Activated CD4-positive, alpha-beta T cell treated with anti-CD3 and anti-CD28 coated beads for 36 hours (primary cell): ENCODE measurements around the gene DEFB124. TPM values are rescaled to one million over a fixed set of nuclear protein-coding genes. Genes with fewer than 3 reads are reported as not detected.

Source experiments
- ATAC-seq: fragments of 200-7000 bp; cut with Tn5 transposase; one replicate; pipeline ENCODE4 v1.10.0; 2021; ENCODE audit warnings: mild to moderate bottlenecking, moderate library complexity
- CTCF ChIA-PET: fragments of 350-600 bp; sonication (Branson Sonifier 250); formaldehyde crosslinking; loops from one replicate; lab custom pipeline; 2021; ENCODE audit warnings: antibody characterized with exemption; lab: Charles Lee
- POLR2A ChIA-PET: fragments of 350-600 bp; sonication (Branson Sonifier 250); formaldehyde crosslinking; loops from one replicate; lab custom pipeline; 2021; ENCODE audit warnings: antibody characterized with exemption, inconsistent platforms; lab: Charles Lee
- DNase-seq: peaks from one replicate; pipeline ENCODE4 v3.0.0-alpha.2; 2020
- H3K27ac Mint-ChIP-seq: one replicate; pipeline ENCODE4 v1.8.0; 2021; ENCODE audit warnings: mixed read lengths
- H3K27me3 Mint-ChIP-seq: one replicate; pipeline ENCODE4 v1.8.0; 2021; ENCODE audit warnings: mixed read lengths
- H3K36me3 Mint-ChIP-seq: one replicate; pipeline ENCODE4 v1.8.0; 2021; ENCODE audit warnings: low read depth, mixed read lengths
- H3K4me1 Mint-ChIP-seq: one replicate; pipeline ENCODE4 v1.8.0; 2021; ENCODE audit warnings: mixed read lengths
- H3K4me3 Mint-ChIP-seq: one replicate; pipeline ENCODE4 v1.8.0; 2021; ENCODE audit warnings: mild to moderate bottlenecking, moderate library complexity, mixed read lengths
- H3K9me3 Mint-ChIP-seq: one replicate; pipeline ENCODE4 v1.8.0; 2021; ENCODE audit warnings: low read depth, mixed read lengths
- intact Hi-C, 2 experiments: fragments of 100-400 bp; cut with DNase I in 1 of 2; cut with micrococcal nuclease in 1 of 2; formaldehyde crosslinking; loops; one replicate each; pipeline versions ENCODE4 v1.14.2 to v1.15.1; 2022 to 2024; cut with DNase I, micrococcal nuclease
- total RNA-seq, 2 experiments: library from RNA; stranded (reverse); gene quantifications; one replicate each; pipeline ENCODE4 v1.2.3, GENCODE V29; 2021

Gene DEFB124
- total RNA-seq, 2 experiments from 2014 or later, result not detected

- POLR2A ChIA-PET, result no interaction called here
- Mint-ChIP-seq H3K36me3 (no peaks in the 10 kb centered on the region), H3K9me3 (no peaks in the 10 kb centered on the region), H3K4me1 (no peaks in the 10 kb centered on the region), H3K27ac (no peak overlapping the region), H3K27me3 (peaks cover 20% of the 10 kb centered on the region), H3K4me3 (no peak overlapping the region)
- intact Hi-C loops, result no loop called here
- CTCF ChIA-PET, result no interaction called here
- no peak for DNase-seq
- ATAC-seq, result no peak
These were observed 59.3 kb downstream of the DEFB124 start for GRCh38 chr20:31415653-31416052.

Other genes starting within 250 kb of the DEFB124 start
- not detected for gene DEFB115, start 217.5 kb downstream of the DEFB124 start, total RNA-seq
- gene DEFB116, start 166.5 kb downstream of the DEFB124 start, total RNA-seq, result not detected
- not detected for gene DEFB118, start 106.5 kb downstream of the DEFB124 start, total RNA-seq
- not detected for gene DEFB119, start 84.5 kb downstream of the DEFB124 start, total RNA-seq
- not detected for gene DEFB121, start 68.9 kb downstream of the DEFB124 start, total RNA-seq
- gene DEFB123, start 34.5 kb downstream of the DEFB124 start, total RNA-seq, result not detected
- gene REM1, start 161 bp upstream of the DEFB124 start, total RNA-seq, result not detected
- 100 to 1,000 TPM; 108 to 111 TPM for gene HM13, start 39.3 kb upstream of the DEFB124 start, total RNA-seq
- 1 to 10 TPM; 2.2 to 3.5 TPM for gene ID1, start 130.2 kb upstream of the DEFB124 start, total RNA-seq
- gene COX4I2, start 162.8 kb upstream of the DEFB124 start, total RNA-seq, result not detected
- gene BCL2L1, start 247.7 kb upstream of the DEFB124 start, total RNA-seq, result 100 to 1,000 TPM; 107 to 121 TPM